Measurements from ENCODE around the gene ERCC6L2. TPM values are rescaled to one million over a fixed set of nuclear protein-coding genes. Genes with fewer than 3 reads are reported as not detected.

Gene ERCC6L2
- total RNA-seq, 1 experiment from 2014 or later = 20.3 TPM

DNA sequence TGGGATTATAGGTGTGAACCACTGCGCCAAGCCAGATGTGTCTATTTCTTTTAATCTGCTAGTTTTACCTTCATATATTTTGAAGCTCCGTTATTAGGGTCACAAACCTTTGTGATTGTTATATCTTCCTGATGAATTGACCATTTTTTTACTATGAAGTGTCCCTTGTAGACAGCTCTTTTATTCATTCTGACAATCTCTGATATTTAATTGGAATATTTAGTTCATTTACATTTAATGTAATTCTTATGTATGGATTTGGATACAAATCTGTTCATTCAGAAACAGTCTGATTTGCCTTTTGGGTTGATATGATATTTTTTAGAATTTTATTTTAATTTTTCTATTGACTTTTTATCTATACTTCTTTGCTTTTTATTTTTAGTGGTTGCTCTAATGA, 17.2 kb downstream of the ERCC6L2 start:
- H3K4me3 Mint-ChIP-seq (ENCODE audit: low read depth, unreplicated experiment) = no peak overlapping the region
- no peak overlapping the region for H3K27ac Mint-ChIP-seq (ENCODE audit: unreplicated experiment)
- H3K9me3 Mint-ChIP-seq (ENCODE audit: low read depth, unreplicated experiment) = no peaks in the 10 kb centered on the region
- no TSS peak for BruUV-seq (replicated peaks)
- intact Hi-C loops (cut with micrococcal nuclease; ENCODE audit: unreplicated experiment) = no loop called here
- no peaks in the 10 kb centered on the region for H3K36me3 Mint-ChIP-seq (ENCODE audit: insufficient read depth, unreplicated experiment)
- CTCF ChIA-PET = no interaction called here
- no peak for DNase-seq
- H3K4me1 Mint-ChIP-seq (ENCODE audit: low read depth, unreplicated experiment) = no peaks in the 10 kb centered on the region
- no peak for TF ChIP-seq CTCF (IDR thresholded peaks at IDR 0.05; ENCODE audit: unreplicated experiment)
- no peaks in the 10 kb centered on the region for H3K27me3 Mint-ChIP-seq (ENCODE audit: unreplicated experiment)

DNA sequence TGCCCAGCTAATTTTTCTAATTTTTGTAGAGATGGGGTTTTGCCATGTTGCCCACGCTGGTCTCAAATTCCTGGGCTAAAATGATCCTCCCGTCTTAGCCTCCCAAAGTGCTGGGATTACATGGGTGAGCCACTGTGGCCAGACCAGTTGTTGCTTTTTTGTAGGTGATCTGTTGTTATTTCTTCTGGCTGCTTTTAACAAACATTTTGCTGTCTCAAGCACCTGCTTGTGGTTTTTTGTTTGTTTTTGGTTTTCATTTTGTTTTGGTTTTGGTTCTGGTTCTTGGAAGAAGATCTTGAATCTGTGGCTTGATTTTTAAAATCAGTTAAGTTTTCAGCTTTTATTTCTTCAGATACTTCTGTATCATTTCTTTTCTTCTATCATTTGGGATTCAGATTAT, 21.1 kb downstream of the ERCC6L2 start:
- intact Hi-C loops (cut with micrococcal nuclease; ENCODE audit: unreplicated experiment) = no loop called here
- Mint-ChIP-seq H3K4me3 (ENCODE audit: low read depth, unreplicated experiment) (no peak overlapping the region), H3K27me3 (ENCODE audit: unreplicated experiment) (no peaks in the 10 kb centered on the region), H3K36me3 (ENCODE audit: insufficient read depth, unreplicated experiment) (no peaks in the 10 kb centered on the region), H3K27ac (ENCODE audit: unreplicated experiment) (no peak overlapping the region), H3K9me3 (ENCODE audit: low read depth, unreplicated experiment) (no peaks in the 10 kb centered on the region), H3K4me1 (ENCODE audit: low read depth, unreplicated experiment) (no peaks in the 10 kb centered on the region)
- DNase-seq = no peak
- no peak for TF ChIP-seq CTCF (IDR thresholded peaks at IDR 0.05; ENCODE audit: unreplicated experiment)
- no TSS peak for BruUV-seq (replicated peaks)
- CTCF ChIA-PET = no interaction called here

DNA sequence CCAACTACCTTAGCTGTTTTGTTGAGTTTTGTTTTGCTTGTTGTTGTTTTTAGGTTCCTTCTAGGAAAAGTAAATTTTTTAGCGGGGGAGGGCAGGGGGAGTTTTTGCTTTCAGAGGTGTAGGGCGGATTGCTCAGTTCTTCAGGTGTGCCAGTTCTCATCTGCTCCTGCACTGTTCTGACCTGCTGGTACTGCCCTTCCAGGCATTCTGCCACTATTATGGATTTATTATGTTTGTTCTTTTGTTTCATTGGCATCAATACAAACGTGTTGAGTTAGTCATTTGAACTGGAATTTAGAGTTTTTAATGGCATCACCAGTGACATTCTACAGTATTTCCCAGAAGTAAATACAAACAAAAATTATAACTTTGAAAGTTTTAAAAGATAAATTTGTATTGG, 26.0 kb downstream of the ERCC6L2 start:
- no peak for DNase-seq
- Mint-ChIP-seq H3K4me1 (ENCODE audit: low read depth, unreplicated experiment) (no peaks in the 10 kb centered on the region), H3K4me3 (ENCODE audit: low read depth, unreplicated experiment) (no peak overlapping the region), H3K27ac (ENCODE audit: unreplicated experiment) (no peak overlapping the region), H3K36me3 (ENCODE audit: insufficient read depth, unreplicated experiment) (no peaks in the 10 kb centered on the region), H3K27me3 (ENCODE audit: unreplicated experiment) (no peaks in the 10 kb centered on the region), H3K9me3 (ENCODE audit: low read depth, unreplicated experiment) (no peaks in the 10 kb centered on the region)
- CTCF ChIA-PET = no interaction called here
- BruUV-seq (replicated peaks) = no TSS peak
- intact Hi-C loops (cut with micrococcal nuclease; ENCODE audit: unreplicated experiment) = no loop called here
- TF ChIP-seq CTCF (IDR thresholded peaks at IDR 0.05; ENCODE audit: unreplicated experiment) = no peak

DNA sequence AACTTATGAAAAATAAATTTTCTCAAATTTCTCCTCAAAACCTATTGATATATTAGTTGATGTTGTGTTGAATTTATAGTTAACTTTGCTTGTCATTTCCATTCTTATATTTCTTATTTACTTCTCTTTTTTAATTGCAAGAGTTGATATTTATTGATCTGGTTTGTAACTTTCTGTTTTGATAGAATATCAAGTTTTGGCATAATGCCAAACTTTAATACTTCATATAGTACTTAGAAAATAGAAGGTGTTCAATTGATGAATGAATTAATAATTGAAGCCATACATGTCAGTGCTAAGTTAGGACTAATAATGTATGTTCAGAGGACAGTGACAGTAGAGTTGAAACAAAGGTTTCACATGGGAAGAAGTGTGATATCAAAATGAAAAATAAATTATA, 27.9 kb downstream of the ERCC6L2 start:
- H3K27me3 Mint-ChIP-seq (ENCODE audit: unreplicated experiment) = no peaks in the 10 kb centered on the region
- intact Hi-C loops (cut with micrococcal nuclease; ENCODE audit: unreplicated experiment) = no loop called here
- no peak for DNase-seq
- no peak for TF ChIP-seq CTCF (IDR thresholded peaks at IDR 0.05; ENCODE audit: unreplicated experiment)
- no peaks in the 10 kb centered on the region for H3K36me3 Mint-ChIP-seq (ENCODE audit: insufficient read depth, unreplicated experiment)
- H3K4me1 Mint-ChIP-seq (ENCODE audit: low read depth, unreplicated experiment) = no peaks in the 10 kb centered on the region
- H3K4me3 Mint-ChIP-seq (ENCODE audit: low read depth, unreplicated experiment) = no peak overlapping the region
- BruUV-seq (replicated peaks) = no TSS peak
- no peaks in the 10 kb centered on the region for H3K9me3 Mint-ChIP-seq (ENCODE audit: low read depth, unreplicated experiment)
- no peak overlapping the region for H3K27ac Mint-ChIP-seq (ENCODE audit: unreplicated experiment)
- CTCF ChIA-PET = no interaction called here

- no peak for DNase-seq
- H3K4me3 Mint-ChIP-seq (ENCODE audit: low read depth, unreplicated experiment) = no peak overlapping the region
- no peaks in the 10 kb centered on the region for H3K36me3 Mint-ChIP-seq (ENCODE audit: insufficient read depth, unreplicated experiment)
- TF ChIP-seq CTCF (IDR thresholded peaks at IDR 0.05; ENCODE audit: unreplicated experiment) = no peak
- H3K9me3 Mint-ChIP-seq (ENCODE audit: low read depth, unreplicated experiment) = no peaks in the 10 kb centered on the region
- intact Hi-C loops (cut with micrococcal nuclease; ENCODE audit: unreplicated experiment) = no loop called here
- CTCF ChIA-PET = interaction anchor here (0.7 kb wide), 1 partner anchor 13 kb away, joined by 5 read pairs; no protein-coding TSS in a partner anchor
- no TSS peak for BruUV-seq (replicated peaks)
- no peaks in the 10 kb centered on the region for H3K4me1 Mint-ChIP-seq (ENCODE audit: low read depth, unreplicated experiment)
- H3K27me3 Mint-ChIP-seq (ENCODE audit: unreplicated experiment) = no peaks in the 10 kb centered on the region
- H3K27ac Mint-ChIP-seq (ENCODE audit: unreplicated experiment) = no peak overlapping the region
These were observed 32.3 kb downstream of the ERCC6L2 start for GRCh38 chr9:95907794-95908193.
